HG03342 (cell line): ENCODE measurements around the gene FRS2.
A peak's percentile ranks its signal among the peaks of the same experiment; 100 is the strongest.

ENCODE experiments used
- ATAC-seq: cut with Tn5 transposase; IDR thresholded peaks from one replicate; pipeline ENCODE4 v1.9.1; 2021; ENCODE audit warnings: mild to moderate bottlenecking, moderate library complexity; ENCODE audit not compliant: unreplicated experiment

FRS2 gene

DNA sequence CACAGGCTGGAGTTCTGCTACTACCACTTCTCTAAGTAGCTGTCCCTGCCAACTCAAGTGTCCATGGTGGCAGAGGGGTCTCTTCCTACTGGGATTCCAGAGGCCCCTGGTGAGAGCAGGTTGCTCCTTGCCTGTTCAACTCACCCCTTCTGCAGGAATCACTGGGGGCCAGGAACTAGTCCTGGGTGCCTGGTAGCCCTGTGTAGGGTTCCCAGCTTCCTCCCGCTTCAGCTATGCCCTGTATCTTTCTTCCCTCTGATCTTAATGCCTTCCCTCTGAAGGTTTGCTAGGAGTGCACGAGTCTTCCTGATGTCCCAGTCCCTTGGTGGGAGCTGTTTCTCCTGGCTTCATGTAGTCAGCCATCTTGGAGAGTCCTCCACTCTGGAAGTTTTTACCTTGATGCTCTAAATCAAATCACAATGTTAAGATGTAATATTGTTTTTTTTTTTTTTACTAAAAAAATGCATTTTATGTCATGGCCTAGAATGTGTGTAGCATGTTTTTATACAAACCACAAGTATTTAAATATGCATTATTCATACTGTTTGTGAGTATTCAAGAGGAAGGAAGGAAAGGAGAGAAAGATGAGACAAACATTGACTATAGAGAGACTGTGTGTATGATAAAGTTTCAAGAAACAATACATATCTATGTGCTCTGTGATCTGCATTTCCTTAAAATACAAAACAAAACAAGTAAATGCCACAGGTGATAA lies 54.7 kb downstream of the FRS2 start:
- no peak for ATAC-seq

GRCh38 chr12:69527506-69528272 lies 57.5 kb downstream of the FRS2 start:
- ATAC-seq = no peak

GRCh38 chr12:69529021-69529420 lies 58.8 kb downstream of the FRS2 start:
- ATAC-seq = no peak

GRCh38 chr12:69533844-69534243 lies 63.7 kb downstream of the FRS2 start:
- no peak for ATAC-seq

- peak; percentile 90 for ATAC-seq
These were observed 64.2 kb downstream of the FRS2 start for GRCh38 chr12:69534389-69534822.

- ATAC-seq = no peak
These were observed 70.8 kb downstream of the FRS2 start for GRCh38 chr12:69540987-69541386.

GRCh38 chr12:69544087-69544486 lies 73.9 kb downstream of the FRS2 start:
- no peak for ATAC-seq

DNA sequence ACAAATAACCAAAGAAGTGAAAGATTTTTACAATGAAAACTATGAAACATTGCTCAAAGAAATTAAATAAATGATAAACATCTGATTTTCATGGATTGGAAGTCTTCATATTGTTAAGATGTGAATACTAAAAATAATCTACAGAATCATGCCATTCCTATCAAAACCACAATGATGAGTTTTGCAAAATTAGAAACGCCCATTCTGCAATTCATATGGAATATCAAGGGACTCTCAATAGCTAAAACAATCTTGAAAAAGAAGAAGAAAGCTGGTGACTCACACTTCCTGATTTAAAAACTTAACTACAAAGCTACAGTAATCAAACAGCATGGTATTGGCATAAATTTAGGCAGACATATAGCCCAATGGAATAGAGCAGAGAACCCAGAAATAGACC lies 74.9 kb downstream of the FRS2 start:
- ATAC-seq = no peak

DNA sequence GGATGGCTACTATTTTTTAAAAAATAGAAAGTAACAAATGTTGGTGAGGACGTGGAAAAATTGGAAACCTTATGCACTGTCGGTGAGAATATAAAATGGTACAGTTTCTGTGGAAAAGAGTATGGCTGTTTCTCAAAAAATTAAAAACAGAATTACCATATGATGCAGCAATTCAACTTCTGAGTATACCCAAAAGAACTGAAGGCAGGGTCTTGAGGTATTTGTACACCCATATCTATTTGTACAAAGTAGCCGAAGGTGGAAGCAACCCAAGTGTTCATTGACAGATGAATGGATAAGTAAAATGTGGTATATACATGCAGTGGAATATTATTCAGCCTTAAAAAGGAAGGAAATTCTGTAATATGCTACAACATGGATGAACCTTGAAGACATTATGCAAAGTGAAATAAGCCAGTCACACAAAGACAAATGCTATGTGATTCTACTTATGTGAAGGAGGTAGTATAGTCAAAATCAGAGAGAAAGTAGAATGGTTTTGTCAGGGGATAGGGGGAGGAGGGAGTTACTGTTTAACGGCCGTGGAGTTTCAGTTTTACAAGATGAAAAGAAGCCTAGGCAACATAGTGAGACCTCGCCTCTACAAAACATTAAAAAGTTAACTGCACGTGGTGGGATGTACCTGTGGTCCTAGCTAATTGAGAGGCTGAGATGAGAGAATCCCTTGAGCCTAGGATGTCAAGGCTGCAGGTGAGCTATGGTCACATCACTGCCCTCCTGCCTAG lies 76.7 kb downstream of the FRS2 start:
- ATAC-seq = peak; percentile 77

GRCh38 chr12:69548687-69549086 lies 78.5 kb downstream of the FRS2 start:
- no peak for ATAC-seq

- ATAC-seq = no peak
These were observed 80.6 kb downstream of the FRS2 start for GRCh38 chr12:69550569-69551350.

DNA sequence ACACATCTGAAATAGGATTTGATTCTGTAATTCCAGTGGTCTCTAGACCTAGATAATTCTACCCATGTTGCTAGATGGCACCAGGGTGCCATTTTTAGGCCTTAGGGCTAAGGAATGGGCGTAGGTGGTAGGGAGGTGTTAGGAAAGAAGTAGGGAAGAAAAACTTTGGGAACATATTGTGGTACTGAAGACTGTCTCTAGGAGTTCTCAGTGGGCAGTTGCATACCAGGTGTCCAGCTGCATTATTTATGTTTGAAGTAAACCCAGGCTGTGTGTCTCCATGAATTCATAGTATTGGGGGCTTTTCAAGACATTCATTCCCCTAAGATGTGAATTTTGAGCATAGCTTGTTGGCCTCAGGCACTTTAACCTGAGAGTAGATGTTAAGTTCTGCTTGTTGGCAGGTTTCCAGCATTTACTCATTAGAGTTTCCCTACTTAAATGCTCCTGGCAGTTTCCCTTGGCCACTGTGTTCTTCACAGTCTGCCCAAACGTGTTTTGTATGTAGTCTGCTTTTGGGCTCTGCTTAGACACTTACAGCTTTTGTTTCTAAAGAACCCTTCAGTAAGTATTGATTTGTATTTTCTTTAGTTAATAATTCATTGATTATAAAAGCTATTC lies 83.5 kb downstream of the FRS2 start:
- no peak for ATAC-seq

GRCh38 chr12:69555461-69555860 lies 85.3 kb downstream of the FRS2 start:
- no peak for ATAC-seq

DNA sequence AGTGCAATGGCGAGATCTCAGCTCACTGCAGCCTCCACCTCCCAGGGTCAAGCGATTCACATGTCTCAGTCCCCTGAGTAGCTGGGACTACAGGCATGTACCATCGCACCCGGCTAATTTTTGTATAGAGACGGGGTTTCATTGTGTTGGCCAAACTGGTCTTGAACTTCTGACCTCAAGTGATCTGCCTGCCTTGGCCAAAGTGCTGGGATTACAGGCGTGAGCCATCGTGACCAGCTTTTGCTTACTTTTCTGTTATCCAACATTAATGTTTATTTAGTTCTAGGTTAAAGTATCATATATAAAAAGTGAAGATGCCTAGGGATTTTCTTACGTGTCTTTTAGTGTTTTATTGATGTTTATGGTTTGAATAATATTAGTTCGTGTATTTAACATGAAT lies 86.2 kb downstream of the FRS2 start:
- ATAC-seq = no peak

DNA sequence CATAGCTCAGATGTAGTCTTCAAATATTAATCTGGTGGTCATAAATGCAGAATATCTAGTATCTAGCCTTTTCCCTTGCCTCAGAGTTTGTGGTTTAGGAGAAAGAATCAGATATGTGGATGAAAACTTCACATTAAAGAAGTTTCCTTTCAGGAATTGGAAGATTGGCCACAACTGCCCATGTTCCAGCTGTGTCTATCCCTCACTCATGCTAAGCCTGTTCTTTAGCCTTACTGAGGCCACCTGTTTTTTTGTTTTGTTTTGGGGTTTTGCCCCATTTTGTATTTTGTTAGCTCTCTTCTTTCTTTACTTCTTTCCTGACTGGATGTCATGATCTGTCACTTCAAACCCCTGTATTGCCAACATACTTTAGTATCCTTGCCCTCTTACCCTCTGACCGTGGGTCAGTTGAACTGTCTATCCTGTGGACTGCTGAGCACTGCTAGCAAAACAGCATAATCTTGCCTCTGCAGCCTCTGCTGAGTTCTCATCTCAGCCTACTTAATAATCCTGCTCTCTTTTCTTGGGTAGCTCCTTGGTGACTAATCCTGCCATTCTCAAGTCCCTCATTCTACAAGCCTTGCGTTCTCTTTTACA lies 93.1 kb downstream of the FRS2 start:
- ATAC-seq = no peak

GRCh38 chr12:69566603-69567002 lies 96.4 kb downstream of the FRS2 start:
- no peak for ATAC-seq

DNA sequence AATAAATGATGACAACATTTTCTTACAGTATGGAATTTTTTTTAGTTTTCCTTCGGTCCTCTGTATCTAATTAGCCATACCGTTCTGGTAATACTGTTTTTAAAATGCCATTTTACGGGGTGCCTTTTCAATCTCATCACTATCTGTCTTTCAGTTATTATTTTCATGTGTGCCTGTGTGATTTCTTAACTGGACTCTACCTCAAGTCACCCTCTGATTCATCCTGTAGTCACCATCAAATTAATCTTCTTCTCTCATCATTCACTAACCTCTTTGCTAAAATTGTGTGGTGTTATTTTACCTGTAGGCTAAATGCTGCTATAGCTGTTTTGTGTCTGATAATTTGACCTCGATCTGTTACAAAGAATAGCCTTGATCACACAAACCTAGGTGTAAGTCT lies 99.0 kb downstream of the FRS2 start:
- ATAC-seq = no peak

DNA sequence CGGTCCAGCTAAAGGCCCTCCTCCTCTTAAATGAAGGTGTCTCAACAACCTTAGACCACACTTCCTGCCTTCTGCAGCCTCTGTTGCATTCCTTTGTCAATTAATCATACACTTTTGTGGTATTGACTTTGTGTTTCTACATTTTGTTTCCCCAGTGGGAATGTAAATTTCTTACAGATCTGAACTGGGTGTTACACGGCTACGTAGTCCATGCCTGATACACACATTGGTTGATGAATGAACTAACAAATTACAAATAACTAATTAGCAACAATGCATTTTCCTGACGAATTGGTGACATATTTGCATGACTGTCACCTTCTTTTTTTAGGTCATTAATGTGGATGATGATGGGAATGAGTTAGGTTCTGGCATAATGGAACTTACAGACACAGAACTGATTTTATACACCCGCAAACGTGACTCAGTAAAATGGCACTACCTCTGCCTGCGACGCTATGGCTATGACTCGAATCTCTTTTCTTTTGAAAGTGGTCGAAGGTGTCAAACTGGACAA lies 99.9 kb downstream of the FRS2 start:
- ATAC-seq = no peak

DNA sequence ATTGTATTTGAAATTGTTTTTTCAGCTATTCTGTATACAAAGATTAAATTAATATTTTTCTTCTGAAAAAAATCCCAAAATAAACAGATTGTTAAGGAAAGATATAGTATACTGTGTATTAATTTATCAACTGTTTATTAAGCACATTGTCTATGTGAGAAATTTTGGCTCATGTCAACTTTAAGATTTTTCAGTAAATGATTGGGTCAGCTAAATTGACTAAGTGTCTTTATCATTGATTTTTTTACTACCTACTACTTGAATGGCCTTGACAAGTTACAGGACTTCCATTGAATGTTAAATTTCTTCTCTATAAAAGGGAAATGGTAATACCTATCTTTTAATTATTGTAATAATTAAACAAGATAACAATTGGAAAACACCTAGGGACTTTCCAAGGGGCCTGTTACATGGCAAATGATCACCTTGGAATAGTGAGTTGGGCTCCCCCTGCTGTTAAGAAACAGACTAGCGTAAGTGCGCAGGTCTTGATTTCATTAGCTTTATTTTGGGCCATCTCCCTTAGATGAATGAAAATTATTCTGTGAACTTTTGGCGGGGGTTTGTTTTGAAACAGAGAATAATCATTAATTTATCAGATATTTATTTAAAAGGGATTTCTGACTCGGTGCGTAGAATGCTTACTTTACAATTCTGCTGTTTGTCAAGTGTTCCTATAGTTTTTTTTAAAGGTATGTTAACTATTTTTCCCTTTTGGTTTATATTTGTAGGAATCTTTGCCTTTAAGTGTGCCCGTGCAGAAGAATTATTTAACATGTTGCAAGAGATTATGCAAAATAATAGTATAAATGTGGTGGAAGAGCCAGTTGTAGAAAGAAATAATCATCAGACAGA lies 100.6 kb downstream of the FRS2 start:
- peak; percentile 78 for ATAC-seq
